ENCODE measurements around the gene MGAT4B.

The MGAT4B gene

DNA sequence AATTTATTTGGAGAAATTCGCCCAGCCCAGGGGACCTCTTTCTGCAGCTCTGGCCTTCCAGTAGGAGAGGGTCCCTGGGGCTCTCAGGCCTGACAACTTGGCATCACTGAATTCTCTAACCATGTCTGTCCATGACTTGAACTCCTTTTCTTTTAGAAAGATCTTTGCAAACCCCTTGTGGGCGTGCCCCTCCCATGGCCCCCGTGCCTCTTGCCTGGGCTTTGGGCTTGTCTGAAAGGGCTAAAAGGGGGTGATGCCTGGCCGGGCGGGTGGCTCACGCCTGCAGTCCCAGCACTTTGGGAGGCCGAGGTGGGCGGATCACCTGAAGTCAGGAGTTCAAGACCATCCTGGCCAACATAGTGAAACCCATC lies 10.8 kb upstream of the MGAT4B start:
- Histone ChIP-seq H3K36me3 (peaks cover 24% of the 10 kb centered on the region), H3K4me1 (ENCODE audit: control insufficient read depth in 1 of 2, insufficient read depth in 1 of 2, low read depth in 1 of 2, low read length in 1 of 2) (peaks cover 47 to 55% of the 10 kb centered on the region in 2 experiments), H3K27ac (peak overlapping the region; percentile 42), H3K4me3 (ENCODE audit: low read depth in 1 of 2, low read length in 1 of 2) (peak overlapping the region; percentile 27 to 45), H3K9me3 (no peaks in the 10 kb centered on the region), H3K27me3 (peaks cover 16% of the 10 kb centered on the region)
- TF ChIP-seq, protein P1, sequence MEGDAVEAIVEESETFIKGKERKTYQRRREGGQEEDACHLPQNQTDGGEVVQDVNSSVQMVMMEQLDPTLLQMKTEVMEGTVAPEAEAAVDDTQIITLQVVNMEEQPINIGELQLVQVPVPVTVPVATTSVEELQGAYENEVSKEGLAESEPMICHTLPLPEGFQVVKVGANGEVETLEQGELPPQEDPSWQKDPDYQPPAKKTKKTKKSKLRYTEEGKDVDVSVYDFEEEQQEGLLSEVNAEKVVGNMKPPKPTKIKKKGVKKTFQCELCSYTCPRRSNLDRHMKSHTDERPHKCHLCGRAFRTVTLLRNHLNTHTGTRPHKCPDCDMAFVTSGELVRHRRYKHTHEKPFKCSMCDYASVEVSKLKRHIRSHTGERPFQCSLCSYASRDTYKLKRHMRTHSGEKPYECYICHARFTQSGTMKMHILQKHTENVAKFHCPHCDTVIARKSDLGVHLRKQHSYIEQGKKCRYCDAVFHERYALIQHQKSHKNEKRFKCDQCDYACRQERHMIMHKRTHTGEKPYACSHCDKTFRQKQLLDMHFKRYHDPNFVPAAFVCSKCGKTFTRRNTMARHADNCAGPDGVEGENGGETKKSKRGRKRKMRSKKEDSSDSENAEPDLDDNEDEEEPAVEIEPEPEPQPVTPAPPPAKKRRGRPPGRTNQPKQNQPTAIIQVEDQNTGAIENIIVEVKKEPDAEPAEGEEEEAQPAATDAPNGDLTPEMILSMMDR (IDR thresholded peaks at IDR 0.05), result no peak

DNA sequence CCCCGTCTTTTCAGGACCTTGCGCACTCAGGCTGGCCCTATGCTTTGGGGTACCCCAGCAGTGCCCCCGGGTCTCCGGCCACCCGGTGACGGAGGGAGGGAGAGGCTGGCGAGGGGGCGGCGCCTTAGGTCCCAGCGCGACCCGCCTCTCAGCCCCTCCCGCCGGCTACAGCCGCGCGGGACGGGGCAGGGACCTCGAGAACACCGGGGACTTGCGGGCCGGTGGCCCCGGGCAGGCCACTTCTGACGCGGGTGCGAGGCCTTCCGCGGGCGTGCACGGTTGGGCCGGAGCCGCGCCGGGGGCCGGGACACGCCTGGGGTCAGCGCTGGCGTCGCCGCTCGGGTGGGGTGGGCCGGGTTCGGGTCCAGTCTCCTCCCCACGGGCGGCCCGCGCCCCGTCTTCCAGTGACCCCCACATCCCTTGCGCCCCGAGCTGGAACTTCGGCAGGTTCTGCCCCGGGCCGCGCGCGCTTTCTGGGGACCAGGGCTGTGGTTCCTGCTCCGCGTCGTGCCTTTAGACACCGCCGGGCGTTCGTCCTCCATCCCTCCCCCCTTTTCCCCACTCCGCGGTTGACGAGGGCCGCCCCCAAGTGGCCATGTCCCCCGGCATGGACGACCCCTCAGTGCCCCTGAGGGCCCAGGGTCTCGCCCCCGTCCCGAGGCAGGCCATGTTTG lies 10.3 kb upstream of the MGAT4B start:
- Histone ChIP-seq H3K27ac (peak overlapping the region; percentile 42), H3K4me3 (ENCODE audit: low read depth in 1 of 2, low read length in 1 of 2) (peak overlapping the region; percentile 27 to 45), H3K9me3 (no peaks in the 10 kb centered on the region), H3K4me1 (ENCODE audit: control insufficient read depth in 1 of 2, insufficient read depth in 1 of 2, low read depth in 1 of 2, low read length in 1 of 2) (peaks cover 42 to 49% of the 10 kb centered on the region in 2 experiments), H3K36me3 (peaks cover 30% of the 10 kb centered on the region), H3K27me3 (peaks cover 16% of the 10 kb centered on the region)
- TF ChIP-seq, protein P1 (IDR thresholded peaks at IDR 0.05), result no peak

DNA sequence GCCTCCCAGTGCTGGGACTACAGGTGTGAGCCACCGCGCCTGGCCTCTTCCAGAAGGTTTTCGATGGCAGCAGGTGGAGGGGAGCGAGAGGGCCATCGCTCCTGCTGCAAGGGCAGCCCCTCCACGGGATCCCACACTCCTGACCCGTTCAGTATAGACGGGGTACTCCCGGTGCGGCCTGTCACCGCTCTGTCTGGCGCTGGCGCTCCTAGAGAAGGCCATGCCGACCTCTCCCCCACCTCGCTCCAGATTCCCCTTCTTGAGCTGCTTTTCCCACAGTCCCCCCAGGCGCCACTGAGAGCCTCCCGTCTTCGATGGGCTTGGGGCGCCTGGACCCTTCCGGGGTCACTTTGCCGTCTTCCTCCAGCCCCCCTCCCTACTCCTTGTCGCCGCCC lies 9.7 kb upstream of the MGAT4B start:
- peaks cover 30% of the 10 kb centered on the region for H3K36me3 ChIP-seq
- H3K27ac ChIP-seq, result no peak overlapping the region
- peak overlapping the region in 1 of 2 experiments; percentile 45 for H3K4me3 ChIP-seq (ENCODE audit: low read depth in 1 of 2, low read length in 1 of 2)
- peaks cover 40 to 46% of the 10 kb centered on the region in 2 experiments for H3K4me1 ChIP-seq (ENCODE audit: control insufficient read depth in 1 of 2, insufficient read depth in 1 of 2, low read depth in 1 of 2, low read length in 1 of 2)
- TF ChIP-seq, protein P1 (IDR thresholded peaks at IDR 0.05), result no peak
- H3K9me3 ChIP-seq, result no peaks in the 10 kb centered on the region
- H3K27me3 ChIP-seq, result peaks cover 16% of the 10 kb centered on the region

DNA sequence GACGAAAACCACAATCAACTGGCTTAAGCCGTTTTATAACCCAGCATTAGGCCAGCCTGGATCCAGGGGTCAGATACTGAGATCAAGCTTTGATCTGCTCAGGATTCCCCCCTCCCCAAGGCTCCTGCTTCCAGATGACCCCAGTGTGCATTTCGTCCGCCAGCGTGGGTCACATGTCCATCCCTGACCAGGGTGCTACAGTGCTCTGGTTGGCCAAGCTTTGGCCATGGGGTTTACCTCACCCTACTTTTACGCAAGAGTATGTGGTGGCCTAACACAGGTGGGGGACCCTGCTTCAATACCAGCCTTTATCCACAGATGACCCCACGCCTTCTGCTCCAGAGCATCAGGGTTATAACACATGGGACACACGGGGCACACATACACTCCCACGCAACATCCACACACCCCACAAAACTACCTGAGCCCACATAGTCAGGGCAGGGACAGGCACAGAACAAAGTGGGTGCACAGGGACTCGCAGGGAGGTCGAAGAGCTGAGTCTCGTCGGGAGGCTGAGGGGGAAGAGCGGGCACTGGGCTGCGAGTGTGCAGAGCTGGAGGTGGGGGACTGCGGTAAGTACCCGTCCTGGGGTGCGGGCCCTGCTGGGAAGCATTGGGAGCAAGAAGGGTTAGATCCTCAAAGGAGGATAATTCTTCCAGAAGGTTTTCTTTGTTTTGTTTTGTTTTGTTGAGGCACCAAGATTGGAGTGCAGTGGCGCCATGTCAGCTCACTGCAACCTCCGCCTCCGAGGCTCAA lies 9.0 kb upstream of the MGAT4B start:
- TF ChIP-seq, protein P1 (IDR thresholded peaks at IDR 0.05), result no peak
- Histone ChIP-seq H3K27me3 (peaks cover 16% of the 10 kb centered on the region), H3K36me3 (peaks cover 30% of the 10 kb centered on the region), H3K4me3 (ENCODE audit: low read depth in 1 of 2, low read length in 1 of 2) (no peak overlapping the region), H3K4me1 (ENCODE audit: control insufficient read depth in 1 of 2, insufficient read depth in 1 of 2, low read depth in 1 of 2, low read length in 1 of 2) (peaks cover 40 to 43% of the 10 kb centered on the region in 2 experiments), H3K9me3 (no peaks in the 10 kb centered on the region), H3K27ac (no peak overlapping the region)

DNA sequence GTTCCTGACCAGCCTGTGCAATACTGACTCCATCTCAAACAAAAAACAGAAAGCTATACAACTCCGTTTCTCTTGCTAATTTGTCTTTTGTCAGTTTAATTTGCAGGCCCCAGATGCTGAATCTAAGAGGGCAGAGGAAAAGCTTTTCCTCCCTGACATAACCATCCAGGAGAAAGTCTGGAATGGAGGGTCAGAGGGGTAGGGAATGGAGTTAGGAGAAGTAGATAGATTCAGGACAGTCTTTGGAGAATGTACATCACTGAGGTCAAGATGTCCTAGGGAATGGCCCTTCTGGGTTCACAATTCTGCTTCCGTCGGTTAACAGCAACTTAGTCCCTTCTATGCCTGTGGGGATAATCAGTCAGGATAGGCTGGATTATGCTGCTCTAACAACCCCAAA lies 7.4 kb upstream of the MGAT4B start:
- H3K27ac ChIP-seq, result no peak overlapping the region
- H3K27me3 ChIP-seq, result peaks cover 16% of the 10 kb centered on the region
- TF ChIP-seq, protein P1 (IDR thresholded peaks at IDR 0.05), result no peak
- no peaks in the 10 kb centered on the region for H3K9me3 ChIP-seq
- H3K36me3 ChIP-seq, result peaks cover 30% of the 10 kb centered on the region
- peaks cover 27 to 28% of the 10 kb centered on the region in 2 experiments for H3K4me1 ChIP-seq (ENCODE audit: control insufficient read depth in 1 of 2, insufficient read depth in 1 of 2, low read depth in 1 of 2, low read length in 1 of 2)
- H3K4me3 ChIP-seq (ENCODE audit: low read depth in 1 of 2, low read length in 1 of 2), result no peak overlapping the region
